Mucosa of rectum (tissue), 2 donors: ENCODE data around the gene ALG5.

Experiments
- H3K27ac ChIP-seq, 2 donors: one replicate each; pipeline ENCODE4 v1.7.0; 2013; ENCODE audit warnings: inconsistent platforms in 2 of 2, low read depth in 2 of 2, low read length in 2 of 2
- H3K27me3 ChIP-seq, 2 donors: one replicate each; pipeline ENCODE4 v1.7.0; 2013; ENCODE audit warnings: low read length in 2 of 2; ENCODE audit not compliant: control insufficient read depth in 2 of 2, insufficient read depth in 2 of 2
- H3K36me3 ChIP-seq, 2 donors: one replicate each; pipeline ENCODE4 v1.7.0; 2013; ENCODE audit warnings: low read length in 2 of 2; ENCODE audit not compliant: control insufficient read depth in 2 of 2, insufficient read depth in 2 of 2
- H3K4me1 ChIP-seq, 2 donors: one replicate each; pipeline ENCODE4 v1.7.0; 2013; ENCODE audit warnings: low read length in 2 of 2, mild to moderate bottlenecking in 1 of 2; ENCODE audit not compliant: control insufficient read depth in 2 of 2, insufficient read depth in 2 of 2
- H3K4me3 ChIP-seq, 2 donors: one replicate each; pipeline ENCODE4 v1.7.0; 2013; ENCODE audit warnings: low read length in 2 of 2
- H3K9ac ChIP-seq, 2 donors: one replicate each; pipeline ENCODE4 v1.7.0; 2013; ENCODE audit warnings: low read length in 2 of 2, low read depth in 1 of 2, mild to moderate bottlenecking in 1 of 2
- H3K9me3 ChIP-seq, 2 donors: one replicate each; pipeline ENCODE4 v1.7.0; 2013; ENCODE audit warnings: low read length in 2 of 2; ENCODE audit not compliant: control insufficient read depth in 2 of 2
- donor health status: healthy.
- donor health status: Normal muscosa, but diverticular disease.

The ALG5 gene

DNA sequence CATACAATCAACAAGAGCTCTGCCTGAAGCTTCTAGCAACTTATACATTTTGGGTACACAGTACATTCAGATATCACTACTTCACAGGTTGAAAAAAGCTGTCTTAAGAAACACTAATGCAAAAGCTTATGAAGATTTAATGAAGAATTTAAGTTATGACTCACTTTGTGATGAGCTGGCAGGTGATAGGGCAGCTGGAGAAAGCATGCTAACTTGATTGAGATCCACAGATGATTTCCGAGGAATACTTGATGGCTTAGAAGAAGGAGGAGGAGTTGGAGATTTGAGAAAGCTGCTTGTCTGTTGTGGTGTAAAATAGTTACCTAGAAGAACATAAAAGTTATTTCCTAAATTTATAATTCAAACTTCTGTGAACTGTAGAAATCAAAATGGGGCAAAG lies 24.7 kb upstream of the ALG5 start:
- Histone ChIP-seq H3K27me3 (no peaks in the 10 kb centered on the region), H3K9me3 (no peaks in the 10 kb centered on the region), H3K36me3 (peaks cover 66 to 68% of the 10 kb centered on the region in 2 donors), H3K27ac (no peak overlapping the region), H3K4me3 (no peak overlapping the region), H3K4me1 (no peaks in the 10 kb centered on the region), H3K9ac (no peak overlapping the region)

DNA sequence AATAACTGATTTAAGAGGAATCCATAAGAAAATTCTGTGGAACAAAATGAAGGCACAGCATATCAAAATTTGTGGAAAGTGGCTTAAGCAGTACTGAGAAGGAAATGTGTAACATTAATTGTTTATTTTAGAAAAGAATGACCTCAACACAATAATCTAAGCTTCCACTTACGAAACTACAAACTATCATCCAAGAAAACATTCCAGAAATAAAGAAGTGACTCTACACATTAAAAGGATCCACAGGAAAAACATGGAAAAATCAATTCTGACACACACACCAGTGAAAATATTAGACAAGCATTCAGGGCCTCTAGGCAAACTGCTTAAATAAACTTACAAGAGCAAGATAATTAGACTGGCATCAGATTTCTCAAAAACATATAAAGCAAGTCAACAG lies 15.5 kb upstream of the ALG5 start:
- peaks cover 51 to 52% of the 10 kb centered on the region in 2 donors for H3K36me3 ChIP-seq
- no peak overlapping the region for H3K9ac ChIP-seq
- no peaks in the 10 kb centered on the region for H3K4me1 ChIP-seq
- no peak overlapping the region for H3K4me3 ChIP-seq
- no peaks in the 10 kb centered on the region for H3K9me3 ChIP-seq
- H3K27me3 ChIP-seq, result no peaks in the 10 kb centered on the region
- H3K27ac ChIP-seq, result no peak overlapping the region

DNA sequence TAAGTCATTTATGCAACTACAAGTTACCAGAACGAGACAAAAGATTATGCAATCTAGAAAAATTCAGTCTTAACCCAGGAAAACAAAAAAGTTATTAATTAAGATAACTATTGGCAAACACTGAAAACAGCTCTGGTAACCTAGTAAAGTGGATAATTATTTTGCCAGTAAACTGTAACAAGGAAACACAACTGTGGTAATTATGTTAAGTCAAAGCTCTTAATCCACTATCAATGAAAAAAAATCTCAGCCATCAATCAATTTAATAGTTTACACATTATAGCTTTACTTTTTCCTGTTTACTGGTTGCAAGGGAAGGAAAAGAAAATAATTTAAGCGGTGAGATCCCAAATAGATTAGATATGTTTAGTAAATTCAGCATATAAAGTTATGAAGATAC lies 12.6 kb upstream of the ALG5 start:
- Histone ChIP-seq H3K4me1 (no peaks in the 10 kb centered on the region), H3K9ac (no peak overlapping the region), H3K9me3 (no peaks in the 10 kb centered on the region), H3K27me3 (no peaks in the 10 kb centered on the region), H3K36me3 (peaks cover 57 to 60% of the 10 kb centered on the region in 2 donors), H3K27ac (no peak overlapping the region), H3K4me3 (no peak overlapping the region)

DNA sequence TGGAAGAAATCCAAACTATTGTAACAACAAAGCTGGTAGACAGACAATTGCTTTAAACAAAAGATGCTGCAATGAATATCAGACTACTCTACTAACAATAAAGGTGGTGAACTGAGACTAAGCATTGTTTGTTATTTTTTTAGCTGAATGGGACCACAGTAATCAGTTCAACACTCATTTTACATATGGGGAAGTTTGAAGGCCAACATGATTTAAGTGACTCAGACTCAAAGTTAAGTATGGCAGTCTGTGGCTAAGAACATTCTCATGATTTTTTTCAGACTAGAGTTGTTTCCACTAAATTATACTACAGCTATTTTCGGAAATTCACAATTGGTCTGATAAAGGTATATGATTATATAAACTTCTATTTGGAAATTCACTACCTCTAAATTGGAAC lies 11.9 kb upstream of the ALG5 start:
- no peaks in the 10 kb centered on the region for H3K4me1 ChIP-seq
- no peak overlapping the region for H3K27ac ChIP-seq
- no peaks in the 10 kb centered on the region for H3K9me3 ChIP-seq
- H3K9ac ChIP-seq, result no peak overlapping the region
- H3K36me3 ChIP-seq, result peaks cover 62 to 63% of the 10 kb centered on the region in 2 donors
- H3K4me3 ChIP-seq, result no peak overlapping the region
- no peaks in the 10 kb centered on the region for H3K27me3 ChIP-seq

DNA sequence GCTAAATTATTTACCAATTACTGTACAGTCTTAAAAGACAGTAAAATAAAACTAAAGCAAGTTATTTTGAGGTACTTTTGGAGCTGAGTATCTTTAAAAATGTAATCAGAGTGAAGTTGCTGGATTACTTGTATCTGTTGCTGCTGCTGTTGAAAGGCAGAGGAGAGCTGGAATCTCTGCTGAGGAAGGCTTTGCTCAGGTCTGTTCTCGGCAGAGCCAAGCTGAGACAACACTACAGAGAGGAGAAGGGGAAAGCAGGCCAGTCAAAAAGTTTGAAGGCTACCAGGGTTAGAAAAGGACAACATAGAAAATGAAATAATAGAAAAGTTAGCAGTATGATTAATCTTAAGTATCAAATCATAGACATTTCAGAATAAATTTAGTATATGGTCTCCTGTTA lies 11.3 kb upstream of the ALG5 start:
- no peaks in the 10 kb centered on the region for H3K4me1 ChIP-seq
- H3K27me3 ChIP-seq, result no peaks in the 10 kb centered on the region
- no peaks in the 10 kb centered on the region for H3K9me3 ChIP-seq
- H3K27ac ChIP-seq, result no peak overlapping the region
- no peak overlapping the region for H3K9ac ChIP-seq
- peaks cover 58 to 64% of the 10 kb centered on the region in 2 donors for H3K36me3 ChIP-seq
- no peak overlapping the region for H3K4me3 ChIP-seq

DNA sequence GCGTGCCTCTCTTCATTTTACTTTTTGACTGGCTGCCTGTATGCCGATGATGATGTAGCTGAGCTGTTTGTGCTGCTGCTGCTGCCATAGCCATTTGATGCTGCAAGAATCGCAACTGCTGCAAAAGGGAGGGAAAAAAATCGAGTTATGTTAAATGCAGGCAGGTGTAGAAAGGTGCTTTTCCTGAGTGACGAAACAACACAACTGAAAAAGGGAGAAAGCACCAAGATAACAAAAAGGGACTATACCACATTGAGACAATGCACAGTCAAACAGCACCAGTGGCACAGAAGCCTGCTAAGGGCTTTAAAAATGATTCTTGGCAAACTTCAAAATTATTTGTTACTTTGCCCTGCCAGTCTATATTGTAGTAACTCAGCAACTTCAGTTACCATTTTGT lies 10.6 kb upstream of the ALG5 start:
- no peak overlapping the region for H3K27ac ChIP-seq
- no peaks in the 10 kb centered on the region for H3K27me3 ChIP-seq
- H3K4me1 ChIP-seq, result no peaks in the 10 kb centered on the region
- H3K9me3 ChIP-seq, result no peaks in the 10 kb centered on the region
- H3K4me3 ChIP-seq, result no peak overlapping the region
- H3K36me3 ChIP-seq, result peaks cover 60 to 67% of the 10 kb centered on the region in 2 donors
- no peak overlapping the region for H3K9ac ChIP-seq

DNA sequence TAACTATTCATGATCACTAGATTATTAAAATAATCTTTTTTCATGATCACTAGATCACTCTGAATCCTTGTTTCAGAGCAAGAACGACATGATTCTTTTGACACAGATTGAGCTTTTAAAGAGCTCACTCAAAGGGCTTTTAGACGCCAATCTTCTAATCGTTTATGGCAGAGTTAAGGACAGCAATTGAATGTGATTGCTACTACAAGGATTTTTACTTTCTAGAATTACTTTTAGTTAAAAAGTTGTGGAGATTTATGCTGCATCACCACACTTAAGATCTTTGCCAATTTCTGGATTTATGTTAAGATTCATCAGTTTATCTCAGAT lies 2.7 kb upstream of the ALG5 start:
- Histone ChIP-seq H3K9ac (no peak overlapping the region), H3K4me1 (peaks cover 7 to 8% of the 10 kb centered on the region in 2 donors), H3K27ac (no peak overlapping the region), H3K36me3 (peaks cover 25 to 33% of the 10 kb centered on the region in 2 donors), H3K9me3 (no peaks in the 10 kb centered on the region), H3K27me3 (no peaks in the 10 kb centered on the region), H3K4me3 (peak overlapping the region; percentile 96 to 98)

DNA sequence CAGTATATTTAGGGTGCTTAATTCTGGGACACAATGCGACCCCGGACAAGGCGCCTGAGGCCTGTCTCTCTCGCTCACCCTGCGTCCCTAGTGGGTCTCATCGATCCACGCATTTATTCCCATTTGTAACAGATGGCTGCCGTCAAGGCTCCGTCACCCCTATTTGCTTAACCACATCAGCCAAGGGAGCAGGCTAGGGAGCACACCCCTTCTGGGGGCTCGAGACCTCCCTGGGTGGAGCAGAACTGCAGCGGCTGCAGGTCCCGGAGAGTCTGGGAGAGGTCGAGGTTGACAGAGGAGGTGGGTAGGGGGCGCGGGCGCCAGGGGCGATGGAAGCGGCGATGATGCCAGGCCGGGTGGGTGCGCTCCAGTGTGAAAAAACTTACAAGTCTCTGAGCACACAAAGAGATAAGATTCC lies 507 bp downstream of the ALG5 start:
- H3K9ac ChIP-seq, result peak overlapping the region; percentile 93
- no peaks in the 10 kb centered on the region for H3K27me3 ChIP-seq
- peak overlapping the region; percentile 96 to 98 for H3K4me3 ChIP-seq
- no peaks in the 10 kb centered on the region for H3K9me3 ChIP-seq
- H3K27ac ChIP-seq, result peak overlapping the region; percentile 69 to 93
- H3K36me3 ChIP-seq, result peaks cover 9 to 16% of the 10 kb centered on the region in 2 donors
- peaks cover 7 to 8% of the 10 kb centered on the region in 2 donors for H3K4me1 ChIP-seq

DNA sequence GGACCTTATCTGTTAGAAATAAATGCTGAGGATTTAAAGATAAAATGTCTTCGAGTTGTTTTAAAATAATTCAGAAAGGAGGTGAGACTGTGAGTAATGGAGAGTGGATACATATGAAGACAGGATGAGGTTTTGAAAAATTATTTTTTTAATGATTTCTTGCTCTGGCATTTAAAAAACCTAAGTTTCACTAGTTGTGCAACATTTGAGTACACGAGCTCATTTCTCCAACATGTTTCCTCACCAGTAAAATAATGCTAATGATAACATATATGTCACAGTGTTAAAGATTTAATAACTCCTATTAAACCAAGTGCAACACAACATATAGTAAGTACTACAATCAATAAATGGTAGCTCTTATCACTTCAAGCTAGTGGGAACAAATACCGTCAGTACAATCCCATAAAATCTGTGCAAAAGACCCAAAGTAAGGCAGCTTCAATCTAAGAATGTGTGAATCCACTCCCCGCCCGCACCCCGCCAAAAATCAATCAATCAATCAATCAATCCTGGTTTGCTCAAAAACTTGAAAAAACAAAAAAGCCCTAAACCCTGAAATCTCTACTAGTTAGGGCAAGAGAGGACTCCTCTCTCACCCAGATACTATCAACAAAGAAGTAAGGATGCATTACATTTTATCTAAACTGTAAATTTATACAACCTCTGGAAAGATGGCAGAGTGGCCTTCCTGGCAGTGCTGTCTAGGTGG lies 1.3 kb downstream of the ALG5 start:
- peaks cover 7 to 8% of the 10 kb centered on the region in 2 donors for H3K4me1 ChIP-seq
- H3K27ac ChIP-seq, result no peak overlapping the region
- no peaks in the 10 kb centered on the region for H3K27me3 ChIP-seq
- H3K4me3 ChIP-seq, result peak overlapping the region; percentile 96 to 98
- peak overlapping the region; percentile 93 for H3K9ac ChIP-seq
- H3K36me3 ChIP-seq, result peaks cover 7 to 19% of the 10 kb centered on the region in 2 donors
- no peaks in the 10 kb centered on the region for H3K9me3 ChIP-seq

DNA sequence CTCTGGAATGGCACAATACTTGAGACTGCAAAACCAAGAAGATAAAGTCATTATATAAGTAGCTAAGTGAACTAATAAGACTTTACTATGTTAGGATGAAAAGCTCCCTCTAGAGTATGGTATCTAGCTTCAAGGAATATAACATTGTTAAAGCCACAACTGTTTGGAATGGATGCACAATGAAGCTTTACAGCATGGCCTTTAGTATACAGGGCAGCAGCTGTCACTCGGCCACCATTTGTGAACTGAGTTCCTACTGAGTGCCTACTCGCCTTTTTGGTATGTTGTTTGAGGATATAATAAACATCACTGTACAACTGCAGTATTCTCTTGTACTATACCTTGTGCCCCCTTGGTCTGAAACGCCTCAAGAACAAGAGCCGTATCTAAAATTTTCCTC lies 6.8 kb downstream of the ALG5 start:
- peaks cover 57 to 73% of the 10 kb centered on the region in 2 donors for H3K36me3 ChIP-seq

More for the DNA sequence above, 6.8 kb downstream of the ALG5 start:
- H3K27ac ChIP-seq, result no peak overlapping the region
- H3K9me3 ChIP-seq, result no peaks in the 10 kb centered on the region
- no peaks in the 10 kb centered on the region for H3K27me3 ChIP-seq
- H3K4me1 ChIP-seq, result no peaks in the 10 kb centered on the region
- H3K9ac ChIP-seq, result no peak overlapping the region
- H3K4me3 ChIP-seq, result no peak overlapping the region
